ENCODE results near the gene ATP5F1E. TPM values are rescaled to one million over a fixed set of nuclear protein-coding genes. Genes with fewer than 3 reads are reported as not detected.
"Not testable (repeated sequence)": the region's sequence is repeated elsewhere in the genome, so short reads cannot be mapped to it uniquely, and the experiment has no call there.

Gene ATP5F1E
- total RNA-seq, 8 experiments from 2014 or later = 34.5 to 94.0 (median 69.8) TPM

DNA sequence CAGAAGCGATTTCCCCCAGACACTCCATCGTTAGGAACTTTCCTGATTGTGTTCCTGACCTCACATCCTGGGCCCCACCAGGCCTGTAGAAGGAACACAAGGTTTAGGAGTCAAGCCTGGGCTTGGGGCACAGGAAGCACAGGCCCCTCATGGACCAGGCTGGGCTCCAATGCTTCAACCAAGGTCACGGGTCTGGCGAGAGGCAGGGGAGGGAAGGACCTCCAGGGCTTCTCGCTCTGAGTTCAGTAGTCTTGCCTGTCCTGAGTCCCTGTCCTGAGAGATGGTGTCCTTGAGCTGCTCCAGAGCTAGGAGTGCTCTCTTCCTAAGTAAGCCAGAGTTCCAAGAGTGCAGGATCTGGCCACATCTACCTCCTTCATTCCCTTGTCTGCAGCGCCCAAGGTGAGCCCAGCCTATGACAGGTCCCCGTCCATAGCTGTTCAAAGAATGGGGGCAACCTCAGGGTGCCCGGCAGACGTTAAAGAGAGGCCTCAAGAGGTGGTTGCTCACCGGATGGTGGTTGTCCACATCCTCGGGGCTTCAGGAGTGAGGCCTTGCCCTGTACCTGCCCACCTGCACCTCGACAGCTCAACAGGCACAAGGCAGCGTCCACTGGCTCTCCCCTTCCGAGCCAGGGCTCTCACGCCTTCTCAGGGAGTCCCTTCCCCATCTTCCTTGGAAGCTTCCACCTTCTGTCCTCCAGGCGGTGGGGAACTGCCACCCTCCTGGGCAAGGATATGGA is 14.5 kb downstream of the ATP5F1E start:
- WGBS, 10 experiments = 50 to 100% (median 98%) methylated on average over 1 to 9 of the region's 16 CpGs; no CpG with 5 or more reads in 2 of the 10 experiments
- Histone ChIP-seq H3K4me1 (replicated peaks in 1 of 2) (peaks cover 12 to 21% of the 10 kb centered on the region in 2 donors), H3K27ac (no peak overlapping the region), H3K4me3 (no peak overlapping the region)
- in situ Hi-C loops (cut with MboI; ENCODE audit: low pct_unique_long_range_greater_than_20kb in 2 of 9, low sequenced_read_pairs in 9 of 9, unreplicated experiment in 9 of 9) = no loop called here
- no peak for ATAC-seq (replicated peaks in 6 of 8)

DNA sequence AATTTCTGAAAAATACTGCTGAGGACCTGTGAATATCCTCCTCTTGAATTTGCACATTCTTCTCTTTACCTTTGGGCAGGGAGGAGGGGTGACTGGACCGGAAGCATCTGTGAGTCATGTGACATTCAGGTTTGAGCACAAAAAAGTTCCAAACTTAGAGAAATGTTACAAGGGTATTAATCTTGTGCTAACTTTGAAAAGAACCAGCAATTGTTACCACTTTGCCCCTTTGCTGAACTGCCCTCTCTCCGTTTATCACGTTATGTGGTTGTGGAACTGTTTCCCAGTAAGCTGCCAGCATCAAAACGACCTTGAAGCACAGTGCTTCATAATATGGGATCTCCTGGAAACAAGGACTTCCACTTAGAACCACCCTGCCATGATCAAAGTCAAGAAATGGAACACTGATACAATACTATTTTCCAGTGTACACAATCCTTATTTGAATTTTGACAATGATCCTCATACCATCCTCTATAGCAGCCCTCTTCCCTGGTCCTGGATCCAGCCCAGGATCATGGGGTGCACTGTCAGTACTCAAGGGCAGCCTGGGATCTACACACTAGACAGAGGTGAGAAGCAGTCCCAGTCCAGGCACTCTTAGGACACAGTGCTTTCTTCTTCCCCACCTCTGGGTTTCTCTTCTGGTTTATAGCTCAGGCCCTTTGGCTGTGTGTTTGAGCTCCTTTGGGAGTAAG is 15.2 kb downstream of the ATP5F1E start:
- no peak overlapping the region for H3K27ac ChIP-seq
- in situ Hi-C loops (cut with MboI; ENCODE audit: low pct_unique_long_range_greater_than_20kb in 2 of 9, low sequenced_read_pairs in 9 of 9, unreplicated experiment in 9 of 9) = no loop called here
- H3K4me3 ChIP-seq = no peak overlapping the region
- whole genome bisulfite sequencing, 10 experiments = 39 to 87% (median 71%) methylated on average over 1 to 4 of the region's 4 CpGs
- H3K4me1 ChIP-seq (replicated peaks in 1 of 2) = peaks cover 12 to 21% of the 10 kb centered on the region in 2 donors
- ATAC-seq (replicated peaks in 6 of 8) = no peak

DNA sequence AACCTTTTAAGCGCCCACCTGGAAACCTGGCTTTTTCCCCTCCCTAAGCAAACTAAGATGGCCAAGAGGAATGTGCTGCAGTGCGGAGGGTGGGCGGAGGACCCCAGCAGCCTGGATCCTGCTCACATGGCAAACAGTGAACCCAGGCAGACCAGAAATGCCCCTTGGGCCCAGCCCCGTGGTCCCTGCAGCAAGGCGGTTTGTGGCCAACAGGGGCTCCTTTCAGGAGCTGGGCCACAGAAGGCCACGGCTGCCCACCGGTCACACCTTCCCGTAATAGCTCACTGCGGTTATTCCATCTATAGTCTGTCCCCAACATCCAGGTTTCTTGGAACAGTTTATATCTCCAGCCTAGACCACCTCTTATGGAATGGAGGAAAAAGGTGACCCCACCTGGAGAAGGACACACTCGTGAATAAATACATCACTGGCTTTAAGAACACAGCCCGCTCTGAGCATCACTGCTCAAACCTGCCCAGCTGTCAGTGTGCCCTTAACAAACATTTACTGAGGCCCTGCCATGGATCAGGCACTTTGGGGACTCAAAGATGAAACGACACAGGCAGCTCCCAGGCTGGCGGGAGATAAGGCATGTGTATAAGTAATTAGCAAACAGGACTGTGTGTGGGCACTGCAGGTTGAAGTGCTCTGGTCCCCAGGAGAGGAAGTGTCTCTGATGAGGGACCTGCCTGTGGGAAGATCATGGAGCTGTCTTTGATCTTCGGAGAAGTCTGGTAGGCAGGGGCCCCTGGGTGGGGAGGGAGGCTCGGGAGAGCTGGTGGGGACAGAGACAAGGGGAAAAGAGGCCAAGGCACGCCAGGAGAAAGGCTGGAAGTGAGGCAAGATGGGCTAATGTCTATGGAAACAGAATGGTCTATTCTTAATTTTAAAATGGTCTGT is 16.1 kb downstream of the ATP5F1E start:
- Histone ChIP-seq H3K4me1 (replicated peaks in 1 of 2) (peaks cover 4 to 17% of the 10 kb centered on the region in 2 donors), H3K27ac (no peak overlapping the region), H3K4me3 (no peak overlapping the region)
- peak in 1 of 8 experiments; percentile 15 for ATAC-seq (replicated peaks in 6 of 8)
- 40 to 87% (median 83%) methylated on average over 1 to 4 of the region's 16 CpGs; no CpG with 5 or more reads in 5 of the 10 experiments for WGBS, 10 experiments
- in situ Hi-C loops (cut with MboI; ENCODE audit: low pct_unique_long_range_greater_than_20kb in 2 of 9, low sequenced_read_pairs in 9 of 9, unreplicated experiment in 9 of 9) = no loop called here

DNA sequence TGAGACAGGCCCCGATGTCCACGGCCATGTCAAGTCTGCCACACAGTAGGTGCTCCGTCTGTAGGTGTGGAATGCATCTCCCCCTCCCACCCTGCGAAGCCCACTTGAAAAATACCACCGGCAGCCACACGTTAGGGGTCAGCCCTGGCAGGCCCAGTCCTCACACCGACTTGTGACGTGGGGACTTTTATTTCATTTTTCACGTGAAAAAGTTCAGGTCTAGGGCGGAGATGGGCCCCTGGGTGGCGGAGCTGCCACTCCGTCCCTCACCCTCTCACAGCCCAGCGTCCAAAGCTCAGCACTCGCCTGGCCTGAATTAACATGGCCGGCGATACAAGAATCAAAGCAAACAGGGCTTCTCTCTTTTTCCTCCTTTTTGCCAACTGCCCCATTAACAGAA is 16.7 kb downstream of the ATP5F1E start:
- Histone ChIP-seq H3K4me3 (no peak overlapping the region), H3K4me1 (replicated peaks in 1 of 2) (peaks cover 0 to 18% of the 10 kb centered on the region in 2 donors), H3K27ac (no peak overlapping the region)
- 91 to 98% (median 93%) methylated on average over 3 to 13 of the region's 16 CpGs; no CpG with 5 or more reads in 6 of the 10 experiments for WGBS, 10 experiments
- in situ Hi-C loops (cut with MboI; ENCODE audit: low pct_unique_long_range_greater_than_20kb in 2 of 9, low sequenced_read_pairs in 9 of 9, unreplicated experiment in 9 of 9) = no loop called here
- ATAC-seq (replicated peaks in 6 of 8) = no peak

DNA sequence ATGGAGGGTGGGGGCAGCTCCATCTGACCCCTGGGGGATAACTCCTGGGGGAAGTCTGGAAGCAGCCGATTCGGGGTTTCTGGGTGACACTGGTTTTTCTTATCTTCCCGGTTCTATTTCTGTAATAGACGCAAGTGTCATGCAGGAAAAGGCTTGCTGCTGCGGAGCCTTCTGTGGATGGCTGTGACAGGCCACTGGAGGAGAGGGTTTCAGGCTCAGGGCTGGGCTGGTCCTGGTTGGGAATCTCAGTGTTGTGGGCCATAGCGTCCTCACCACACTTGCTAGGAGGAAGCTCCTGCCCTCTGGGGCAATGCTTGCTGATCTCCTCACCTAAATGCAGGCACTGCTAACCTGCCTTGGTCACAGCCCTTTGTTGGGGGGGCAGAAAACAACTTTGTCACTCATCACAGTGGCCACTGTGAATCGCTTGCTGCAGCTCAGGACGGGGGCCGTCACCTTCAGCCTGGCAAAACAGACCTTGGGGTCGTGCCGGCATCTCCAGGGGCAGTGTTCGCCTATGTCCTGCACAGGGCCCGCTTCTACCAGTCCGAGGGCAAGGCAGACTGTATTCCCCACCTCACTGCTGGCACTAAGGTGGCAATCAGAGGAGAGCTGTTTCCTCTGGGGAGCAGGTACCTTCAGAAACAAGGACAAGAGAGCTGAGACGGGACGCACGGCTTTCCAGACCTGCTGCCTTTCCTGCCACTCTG is 17.3 kb downstream of the ATP5F1E start:
- in situ Hi-C loops (cut with MboI; ENCODE audit: low pct_unique_long_range_greater_than_20kb in 2 of 9, low sequenced_read_pairs in 9 of 9, unreplicated experiment in 9 of 9) = no loop called here
- no peak for ATAC-seq (replicated peaks in 6 of 8)
- H3K27ac ChIP-seq = no peak overlapping the region
- peaks cover 0 to 18% of the 10 kb centered on the region in 2 donors for H3K4me1 ChIP-seq (replicated peaks in 1 of 2)
- H3K4me3 ChIP-seq = no peak overlapping the region
- WGBS, 10 experiments = 81 to 100% (median 100%) methylated on average over 1 to 4 of the region's 17 CpGs; no CpG with 5 or more reads in 5 of the 10 experiments

DNA sequence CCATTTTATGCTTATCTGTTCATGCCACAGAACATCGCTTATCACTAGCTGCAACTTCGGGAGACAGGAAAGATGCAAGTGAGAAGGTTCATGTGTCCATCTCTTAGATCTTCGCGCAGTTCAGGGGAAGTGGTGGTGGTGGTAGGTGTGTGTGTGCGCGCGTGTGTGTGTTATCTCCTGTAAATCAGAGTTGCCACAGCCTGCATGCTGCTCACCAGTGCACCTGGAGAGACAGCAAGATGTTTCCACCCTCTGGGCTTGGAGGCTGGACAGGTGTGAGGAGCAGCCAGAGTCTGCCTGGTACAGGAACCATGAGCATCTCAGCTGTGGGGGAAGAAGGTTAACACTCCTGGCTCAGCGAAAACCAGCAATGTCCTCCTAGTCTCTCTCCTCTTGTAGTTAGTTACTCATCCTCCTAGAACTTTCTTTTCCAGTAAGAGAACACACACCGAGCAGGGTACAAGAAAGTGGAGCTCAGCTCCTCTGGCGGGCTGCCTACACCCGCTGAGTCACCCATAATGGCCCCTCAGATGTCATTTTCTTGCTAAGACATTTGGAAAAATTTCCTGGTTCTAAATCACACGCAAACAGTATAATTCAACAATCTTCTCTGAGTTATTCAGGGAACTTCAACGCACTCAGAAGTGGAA is 18.1 kb downstream of the ATP5F1E start:
- peak in 1 of 8 experiments; percentile 49 for ATAC-seq (replicated peaks in 6 of 8)
- Histone ChIP-seq H3K4me3 (no peak overlapping the region), H3K4me1 (replicated peaks in 1 of 2) (peaks cover 0 to 18% of the 10 kb centered on the region in 2 donors), H3K27ac (no peak overlapping the region)
- 40 to 100% (median 83%) methylated on average over 1 to 8 of the region's 13 CpGs for WGBS, 10 experiments
- in situ Hi-C loops (cut with MboI; ENCODE audit: low pct_unique_long_range_greater_than_20kb in 2 of 9, low sequenced_read_pairs in 9 of 9, unreplicated experiment in 9 of 9) = no loop called here

DNA sequence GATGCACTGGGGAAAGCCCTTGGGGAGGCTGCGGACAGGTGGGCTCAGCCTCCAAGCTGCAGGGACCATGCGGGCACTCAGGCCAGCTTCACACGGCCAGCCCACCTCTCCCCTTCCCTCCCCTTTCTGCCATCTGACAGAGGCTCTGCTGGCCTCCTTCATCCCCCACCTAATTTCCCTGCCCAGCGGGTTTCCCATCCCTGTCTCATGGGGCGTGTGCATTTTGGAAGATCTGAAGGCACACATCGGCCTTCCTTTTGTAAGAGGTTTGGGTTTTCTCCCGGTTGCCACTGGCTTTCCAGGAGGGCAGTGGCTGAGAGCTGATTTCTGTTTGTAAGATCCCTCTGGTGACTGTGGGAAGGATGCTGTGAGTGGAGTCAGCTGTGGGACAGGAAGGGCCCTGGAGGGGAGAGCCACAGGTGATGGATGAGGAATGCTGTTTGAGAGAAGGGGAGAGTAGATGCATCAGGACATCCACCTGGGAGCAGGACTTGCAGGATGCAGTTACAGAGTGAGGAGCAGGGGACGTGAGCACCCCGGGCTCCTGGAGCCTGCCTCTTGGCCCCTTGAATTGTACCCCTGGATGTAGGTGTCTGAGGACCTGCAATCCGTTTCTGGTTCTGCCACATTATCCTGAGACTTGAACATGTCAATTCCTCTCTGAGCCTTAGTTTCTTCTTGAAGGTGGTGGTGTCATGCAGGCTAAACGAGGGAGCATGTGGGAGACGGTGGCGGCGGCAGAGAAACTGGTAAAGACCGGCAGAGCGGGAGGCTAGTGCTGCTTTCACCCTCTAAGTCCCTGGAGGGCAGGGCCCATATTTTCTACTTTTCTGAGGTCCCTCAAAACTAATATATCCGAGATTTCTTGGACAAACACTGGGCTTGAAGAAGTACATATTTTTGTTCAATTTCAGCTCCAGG is 18.8 kb downstream of the ATP5F1E start:
- 40 to 90% (median 85%) methylated on average over 1 to 10 of the region's 17 CpGs; no CpG with 5 or more reads in 5 of the 10 experiments for WGBS, 10 experiments
- Histone ChIP-seq H3K4me3 (no peak overlapping the region), H3K4me1 (replicated peaks in 1 of 2) (peaks cover 0 to 18% of the 10 kb centered on the region in 2 donors), H3K27ac (no peak overlapping the region)
- in situ Hi-C loops (cut with MboI; ENCODE audit: low pct_unique_long_range_greater_than_20kb in 2 of 9, low sequenced_read_pairs in 9 of 9, unreplicated experiment in 9 of 9) = no loop called here
- ATAC-seq (replicated peaks in 6 of 8) = no peak

DNA sequence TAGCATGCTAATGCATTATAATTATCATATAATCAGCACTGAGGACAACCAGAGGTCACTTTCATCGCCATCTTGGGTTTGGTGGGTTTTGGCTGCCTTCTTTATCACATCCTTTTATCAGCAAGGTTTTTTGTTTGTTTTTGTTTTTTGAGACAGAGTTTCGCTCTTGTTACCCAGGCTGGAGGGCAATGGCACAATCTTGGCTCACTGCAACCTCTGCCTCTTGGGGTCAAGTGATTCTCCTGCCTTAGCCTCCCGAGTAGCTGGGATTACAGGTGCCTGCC is 20.3 kb downstream of the ATP5F1E start:
- in situ Hi-C loops (cut with MboI; ENCODE audit: low pct_unique_long_range_greater_than_20kb in 2 of 9, low sequenced_read_pairs in 9 of 9, unreplicated experiment in 9 of 9); H3K4me3 ChIP-seq; ATAC-seq (replicated peaks in 6 of 8); H3K27ac ChIP-seq: not testable (repeated sequence)
- 80 to 100% (median 100%) methylated on average over 1 to 3 of the region's 3 CpGs; no CpG with 5 or more reads in 3 of the 10 experiments for WGBS, 10 experiments
- H3K4me1 ChIP-seq (replicated peaks in 1 of 2) = peaks cover 0 to 18% of the 10 kb centered on the region in 2 donors

DNA sequence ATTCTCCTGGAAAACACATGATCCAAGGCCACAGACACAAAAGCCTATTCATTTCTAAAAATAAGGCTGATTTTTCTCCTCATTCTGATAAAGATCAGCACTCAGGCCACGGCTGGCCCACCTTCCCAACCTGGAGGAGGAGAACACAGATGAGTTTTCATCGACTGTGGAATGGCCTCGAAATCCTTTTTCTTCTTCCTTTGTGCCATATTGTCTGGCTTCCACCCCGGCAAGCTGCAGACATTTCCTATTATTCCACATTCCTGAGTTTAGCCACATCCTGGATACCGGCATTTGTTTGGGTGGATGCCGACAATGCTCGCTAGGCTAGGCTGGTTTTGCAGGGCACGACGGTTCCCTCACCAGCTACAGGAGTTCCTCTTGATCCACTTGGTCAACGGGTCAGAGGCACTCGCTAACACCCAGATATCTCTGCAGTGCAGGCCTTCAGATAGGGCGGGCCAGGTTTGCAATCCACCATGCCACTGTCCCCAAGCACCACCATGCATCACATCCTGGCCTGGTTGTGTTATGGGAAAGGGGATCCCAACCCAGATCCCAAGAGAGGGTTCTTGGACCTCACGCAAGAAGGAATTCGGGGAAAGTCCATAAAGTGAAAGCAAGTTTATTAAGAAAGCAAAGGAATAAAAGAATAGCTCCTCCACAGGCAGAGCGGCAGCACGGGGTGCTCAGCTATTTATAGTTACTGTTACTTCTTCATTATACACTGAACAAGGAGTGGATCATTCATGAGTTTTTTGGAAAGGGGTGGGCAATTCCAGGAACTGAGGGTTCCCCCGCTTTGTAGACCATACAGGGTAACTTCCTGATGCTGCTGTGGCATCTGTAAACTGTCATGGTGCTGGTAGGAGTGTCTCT is 20.9 kb downstream of the ATP5F1E start:
- no peak overlapping the region for H3K4me3 ChIP-seq
- H3K4me1 ChIP-seq (replicated peaks in 1 of 2) = peaks cover 3 to 21% of the 10 kb centered on the region in 2 donors
- H3K27ac ChIP-seq = no peak overlapping the region
- peak in 5 of 8 experiments; percentile 18 to 79 (median 51) for ATAC-seq (replicated peaks in 6 of 8)
- WGBS, 10 experiments = 0 to 100% (median 59%) methylated on average over 1 to 16 of the region's 17 CpGs; no CpG with 5 or more reads in 1 of the 10 experiments
- in situ Hi-C loops (cut with MboI; ENCODE audit: low pct_unique_long_range_greater_than_20kb in 2 of 9, low sequenced_read_pairs in 9 of 9, unreplicated experiment in 9 of 9) = no loop called here

DNA sequence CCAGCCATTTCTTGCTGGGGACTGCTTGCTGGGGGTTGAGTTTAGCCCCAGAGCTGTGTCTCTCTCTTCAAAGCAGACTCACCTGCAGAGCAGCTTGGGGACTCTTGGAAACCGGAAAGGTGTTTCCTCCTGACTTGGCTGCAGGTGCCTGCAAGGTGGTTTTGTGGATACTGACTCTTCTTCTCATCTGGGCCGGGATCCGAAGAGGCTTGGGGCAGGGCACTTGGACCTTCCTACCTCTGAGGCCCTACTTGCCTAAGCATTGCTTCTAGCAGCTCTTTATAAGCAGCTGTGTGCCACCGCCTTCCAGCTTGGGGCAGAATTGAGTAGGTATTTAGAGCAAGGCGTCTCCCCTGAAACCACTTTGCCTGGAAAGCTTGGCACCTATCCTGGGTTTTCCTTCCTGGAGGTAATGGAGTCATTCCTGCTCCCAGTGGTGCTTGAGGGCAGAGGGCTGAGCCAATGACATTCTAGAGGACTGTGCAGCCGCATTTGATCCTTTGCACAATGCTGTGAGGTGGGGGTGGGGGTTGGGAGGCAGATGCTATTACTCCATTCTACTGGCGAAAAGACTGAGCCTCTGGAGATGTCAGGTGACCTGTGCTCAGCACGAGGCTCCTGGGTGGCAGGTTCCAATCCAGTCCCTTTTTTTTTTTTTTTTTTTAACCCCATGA is 21.7 kb downstream of the ATP5F1E start:
- H3K27ac ChIP-seq = no peak overlapping the region
- H3K4me1 ChIP-seq (replicated peaks in 1 of 2) = peaks cover 3 to 20% of the 10 kb centered on the region in 2 donors
- 0 to 100% (median 56%) methylated on average over 1 to 4 of the region's 8 CpGs; no CpG with 5 or more reads in 1 of the 10 experiments for WGBS, 10 experiments
- H3K4me3 ChIP-seq = no peak overlapping the region
- peak in 1 of 8 experiments; percentile 7 for ATAC-seq (replicated peaks in 6 of 8)
- in situ Hi-C loops (cut with MboI; ENCODE audit: low pct_unique_long_range_greater_than_20kb in 2 of 9, low sequenced_read_pairs in 9 of 9, unreplicated experiment in 9 of 9) = no loop called here

Data from motor neuron (in vitro differentiated cells).